WERI-Rb-1 (cell line): ENCODE results near the gene TTBK1.
"Not testable (repeated sequence)": the region's sequence is repeated elsewhere in the genome, so short reads cannot be mapped to it uniquely, and the experiment has no call there.

Experiments
- DNase-seq: peaks from one replicate; pipeline ENCODE4 v3.0.0-alpha.2; 2020
- H3K27ac ChIP-seq: fragments of 250-450 bp; sonication (Bioruptor Pico); 2 replicates; pipeline ENCODE4 v1.5.1; 2020; ENCODE audit warnings: mild to moderate bottlenecking, moderate library complexity
- H3K27me3 ChIP-seq: fragments of 250-450 bp; sonication (Bioruptor Pico); 2 replicates; pipeline ENCODE4 v1.5.1; 2021; ENCODE audit warnings: mild to moderate bottlenecking, low read depth, moderate library complexity; ENCODE audit not compliant: insufficient read depth, severe bottlenecking
- H3K36me3 ChIP-seq: fragments of 250-450 bp; sonication (Bioruptor Pico); 2 replicates; pipeline ENCODE4 v1.5.1; 2020; ENCODE audit warnings: mild to moderate bottlenecking, moderate library complexity
- H3K4me3 ChIP-seq: 2 replicates; pipeline ENCODE4 v1.5.1; 2011; ENCODE audit warnings: low read depth, mild to moderate bottlenecking, control low read depth, low read length
- H3K9me3 ChIP-seq: fragments of 250-450 bp; sonication (Bioruptor Pico); 2 replicates; pipeline ENCODE4 v1.5.1; 2021; ENCODE audit warnings: mild to moderate bottlenecking, moderate library complexity; ENCODE audit not compliant: severe bottlenecking
- TF ChIP-seq, protein P1 (sequence below): IDR thresholded peaks from 2 replicates; pipeline ENCODE4 v1.5.1; 2011; ENCODE audit warnings: low read depth, mild to moderate bottlenecking, control low read depth, inconsistent platforms, low read length

The TTBK1 gene

GRCh38 chr6:43301081-43301870 lies 58.0 kb downstream of the TTBK1 start:
- DNase-seq, result no peak
- Histone ChIP-seq H3K27ac (no peak overlapping the region), H3K9me3 (no peaks in the 10 kb centered on the region), H3K36me3 (no peaks in the 10 kb centered on the region), H3K27me3 (no peaks in the 10 kb centered on the region), H3K4me3 (no peak overlapping the region)
- TF ChIP-seq, protein P1, sequence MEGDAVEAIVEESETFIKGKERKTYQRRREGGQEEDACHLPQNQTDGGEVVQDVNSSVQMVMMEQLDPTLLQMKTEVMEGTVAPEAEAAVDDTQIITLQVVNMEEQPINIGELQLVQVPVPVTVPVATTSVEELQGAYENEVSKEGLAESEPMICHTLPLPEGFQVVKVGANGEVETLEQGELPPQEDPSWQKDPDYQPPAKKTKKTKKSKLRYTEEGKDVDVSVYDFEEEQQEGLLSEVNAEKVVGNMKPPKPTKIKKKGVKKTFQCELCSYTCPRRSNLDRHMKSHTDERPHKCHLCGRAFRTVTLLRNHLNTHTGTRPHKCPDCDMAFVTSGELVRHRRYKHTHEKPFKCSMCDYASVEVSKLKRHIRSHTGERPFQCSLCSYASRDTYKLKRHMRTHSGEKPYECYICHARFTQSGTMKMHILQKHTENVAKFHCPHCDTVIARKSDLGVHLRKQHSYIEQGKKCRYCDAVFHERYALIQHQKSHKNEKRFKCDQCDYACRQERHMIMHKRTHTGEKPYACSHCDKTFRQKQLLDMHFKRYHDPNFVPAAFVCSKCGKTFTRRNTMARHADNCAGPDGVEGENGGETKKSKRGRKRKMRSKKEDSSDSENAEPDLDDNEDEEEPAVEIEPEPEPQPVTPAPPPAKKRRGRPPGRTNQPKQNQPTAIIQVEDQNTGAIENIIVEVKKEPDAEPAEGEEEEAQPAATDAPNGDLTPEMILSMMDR, result no peak

GRCh38 chr6:43302126-43302525 lies 58.8 kb downstream of the TTBK1 start:
- Histone ChIP-seq H3K36me3 (no peaks in the 10 kb centered on the region), H3K4me3 (no peak overlapping the region), H3K27me3 (no peaks in the 10 kb centered on the region), H3K9me3 (no peaks in the 10 kb centered on the region), H3K27ac (no peak overlapping the region)
- DNase-seq, result no peak
- TF ChIP-seq, protein P1, result no peak

DNA sequence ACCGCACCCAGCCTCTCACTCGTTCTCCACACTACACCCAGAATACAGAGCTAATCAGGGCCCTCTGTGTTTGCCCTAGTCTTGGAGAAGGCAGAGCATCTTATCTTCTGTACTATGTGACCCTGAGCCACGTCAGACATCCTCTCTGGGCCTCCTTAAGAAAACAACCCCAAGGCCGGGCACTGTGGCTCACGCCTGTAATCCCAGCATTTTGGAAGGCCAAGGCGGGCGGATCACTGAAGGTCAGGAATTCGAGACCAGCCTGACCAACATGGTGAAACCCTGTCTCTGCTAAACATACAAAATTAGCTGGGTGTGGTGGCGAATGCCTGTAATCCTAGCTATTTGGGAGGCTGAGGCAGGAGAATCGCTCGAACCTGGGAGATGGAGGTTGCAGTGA lies 59.7 kb downstream of the TTBK1 start:
- not testable (repeated sequence) for H3K27me3 ChIP-seq

GRCh38 chr6:43303751-43304331 lies 60.6 kb downstream of the TTBK1 start:
- DNase-seq, result no peak
- no peaks in the 10 kb centered on the region for H3K27me3 ChIP-seq
- TF ChIP-seq, protein P1, result no peak

More for the DNA sequence above, 59.7 kb downstream of the TTBK1 start:
- not testable (repeated sequence) for H3K4me3 ChIP-seq, H3K9me3 ChIP-seq, DNase-seq, H3K36me3 ChIP-seq, H3K27ac ChIP-seq

DNA sequence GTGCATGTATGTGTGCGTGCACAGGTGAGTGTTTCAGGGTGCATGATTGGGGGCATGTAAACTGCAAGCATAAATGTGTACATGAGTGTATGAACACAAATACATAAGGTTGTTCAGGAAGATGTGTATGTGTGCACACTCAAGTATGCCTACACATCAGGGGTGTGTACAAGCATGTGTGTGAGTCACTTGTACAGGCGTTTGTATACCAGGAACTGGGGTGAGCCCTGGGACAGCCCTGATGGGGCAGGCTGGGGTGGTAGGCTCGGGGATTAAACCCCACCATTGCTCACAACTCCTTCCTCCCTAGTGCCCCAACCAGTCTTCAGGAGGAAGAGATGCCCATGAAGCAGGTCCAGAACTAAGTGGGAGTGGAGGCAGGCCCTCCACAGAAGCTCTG lies 61.1 kb downstream of the TTBK1 start:
- no peak for DNase-seq
- Histone ChIP-seq H3K4me3 (no peak overlapping the region), H3K27me3 (no peaks in the 10 kb centered on the region), H3K9me3 (no peaks in the 10 kb centered on the region), H3K27ac (no peak overlapping the region), H3K36me3 (no peaks in the 10 kb centered on the region)
- TF ChIP-seq, protein P1, result no peak

More at GRCh38 chr6:43303751-43304331, 60.6 kb downstream of the TTBK1 start:
- no peak overlapping the region for H3K27ac ChIP-seq
- H3K4me3 ChIP-seq, result no peak overlapping the region
- H3K9me3 ChIP-seq, result no peaks in the 10 kb centered on the region
- no peaks in the 10 kb centered on the region for H3K36me3 ChIP-seq

DNA sequence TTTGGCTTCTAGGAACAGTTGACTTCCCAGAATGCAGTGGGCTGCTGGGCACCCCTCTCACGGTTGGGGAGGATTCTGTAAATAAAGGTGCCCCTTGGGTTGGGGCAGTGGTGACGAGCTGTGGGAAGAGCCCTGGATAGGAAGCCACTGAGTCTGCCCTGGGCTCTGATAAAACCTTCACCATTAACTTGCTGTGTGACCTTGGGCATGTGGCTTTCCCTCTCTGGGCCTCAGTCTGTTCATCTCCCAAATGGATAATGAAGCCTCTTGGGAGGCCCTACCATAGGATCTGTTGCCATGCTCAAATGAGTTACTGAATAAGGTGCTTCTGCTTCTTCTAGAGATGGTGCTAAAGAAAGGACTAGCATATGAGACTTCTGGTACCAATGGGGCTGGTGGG lies 61.6 kb downstream of the TTBK1 start:
- Histone ChIP-seq H3K27me3 (no peaks in the 10 kb centered on the region), H3K9me3 (no peaks in the 10 kb centered on the region), H3K36me3 (no peaks in the 10 kb centered on the region), H3K4me3 (no peak overlapping the region), H3K27ac (no peak overlapping the region)
- DNase-seq, result no peak
- TF ChIP-seq, protein P1, result no peak
